ENCODE results near the gene RAPGEF4. TPM values are rescaled to one million over a fixed set of nuclear protein-coding genes. Genes with fewer than 3 reads are reported as not detected.

Gene RAPGEF4
- total RNA-seq, 1 experiment from 2014 or later: 1.4 TPM

- no peak overlapping the region for H2AFZ ChIP-seq (ENCODE audit: low read length)
- no peak for TF ChIP-seq CTCF (conservative IDR thresholded peaks at IDR 0.05)
- H2BK20ac ChIP-seq (ENCODE audit: low read depth, low read length, poor library complexity, severe bottlenecking): no peak overlapping the region
- no peak overlapping the region for H3K9ac ChIP-seq (ENCODE audit: extremely low read depth, insufficient read length, low read length)
- H3K14ac ChIP-seq (ENCODE audit: insufficient read depth, low read length): no peak overlapping the region
- H3K4me1 Mint-ChIP-seq: 0 out of 4 replicates have a peak, but pooled peaks cover 0 to 2% of the 10 kb centered on the region in 2 experiments
- no peaks in the 10 kb centered on the region for H4K20me1 ChIP-seq (ENCODE audit: control insufficient read depth, insufficient read depth, insufficient read length)
- H3K4me3 Mint-ChIP-seq: no peak overlapping the region
- no peak overlapping the region for H2AK5ac ChIP-seq (ENCODE audit: insufficient read length, low read length)
- H3K27me3 Mint-ChIP-seq (ENCODE audit: low read depth): no peaks in the 10 kb centered on the region; the same call in 1 of the 2 replicates
- no peak overlapping the region for H2BK15ac ChIP-seq (ENCODE audit: low read depth, low read length)
- H3K56ac ChIP-seq (ENCODE audit: insufficient read length, low read depth, low read length): no peak overlapping the region
- H3K27me3 ChIP-seq (ENCODE audit: insufficient read depth, low read length): no peaks in the 10 kb centered on the region; the same call in 1 of the 2 replicates
- no peaks in the 10 kb centered on the region for H3K9me3 ChIP-seq (ENCODE audit: control insufficient read depth, low read depth, low read length)
- H3K4ac ChIP-seq (ENCODE audit: low read depth, low read length): no peak overlapping the region
- H2BK120ac ChIP-seq (ENCODE audit: low read depth, low read length, poor library complexity, severe bottlenecking): no peak overlapping the region
- H3K79me1 ChIP-seq (ENCODE audit: insufficient read depth, low read depth, low read length, poor library complexity, severe bottlenecking): no peaks in the 10 kb centered on the region
- no peak for DNase-seq
- no peak overlapping the region for H2BK12ac ChIP-seq (ENCODE audit: insufficient read length, low read depth, low read length)
- H3K79me2 ChIP-seq (ENCODE audit: insufficient read depth, low read length): no peaks in the 10 kb centered on the region
- no peak overlapping the region for H3K23ac ChIP-seq (ENCODE audit: insufficient read length, low read depth, low read length)
- H3K4me2 ChIP-seq (ENCODE audit: insufficient read depth, insufficient read length, low read length): no peak overlapping the region
- H3K27ac Mint-ChIP-seq: no peak overlapping the region
- WGBS (ENCODE audit: extremely low coverage, insufficient read length, low lambda C conversion rate): no CpG with 5 or more reads among the region's 13 CpGs
- no peak overlapping the region for H3K27ac ChIP-seq (ENCODE audit: insufficient read length, low read depth, low read length)
- H4K5ac ChIP-seq (ENCODE audit: insufficient read length, low read depth, low read length): no peak overlapping the region
- no peak overlapping the region for H3T11ph ChIP-seq (ENCODE audit: low read length)
- no peak overlapping the region for H3K18ac ChIP-seq (ENCODE audit: insufficient read length, low read depth, low read length)
- H2BK5ac ChIP-seq (ENCODE audit: insufficient read length, low read length): no peak overlapping the region
- peaks cover 0 to 3% of the 10 kb centered on the region in 2 experiments; a peak in 2 of 5 replicates for H3K9me3 Mint-ChIP-seq
- H3K23me2 ChIP-seq (ENCODE audit: insufficient read length, low read depth, low read length, poor library complexity, severe bottlenecking): no peaks in the 10 kb centered on the region
- H4K8ac ChIP-seq (replicated peaks; ENCODE audit: insufficient read length, low read depth, low read length): no peak overlapping the region
- no peak overlapping the region for H4K91ac ChIP-seq (ENCODE audit: insufficient read length, low read depth, low read length)
- no peaks in the 10 kb centered on the region for H3K4me1 ChIP-seq (ENCODE audit: insufficient read depth, low read length)
- no peaks in the 10 kb centered on the region for H3K36me3 Mint-ChIP-seq (ENCODE audit: insufficient read depth in 1 of 3, low read depth in 3 of 3)
Measured at GRCh38 chr2:172712251-172712650, 23.4 kb upstream of the RAPGEF4 start.
